Adrenal gland (tissue), 12 donors: ENCODE results near the gene ROR1. TPM values are rescaled to one million over a fixed set of nuclear protein-coding genes. Genes with fewer than 3 reads are reported as not detected.

Source experiments
- DNase-seq, 7 donors: peaks; one replicate each; pipeline ENCODE4 v3.0.0-alpha.2; 2019 to 2020
- H3K27ac ChIP-seq, 5 donors: fragments of 200-600 bp; sonication (generic) in 4 of 5; 1 replicate in 3 of 5; 2 replicates in 2 of 5; pipeline versions ENCODE4 v1.5.1 to v1.8.0; 2016 to 2020; ENCODE audit warnings: mild to moderate bottlenecking in 1 of 5
- H3K27me3 ChIP-seq: fragments of 200-600 bp; 2 replicates; pipeline ENCODE4 v1.8.0; 2021
- H3K36me3 ChIP-seq, 2 donors: fragments of 200-600 bp; replicated peaks in 1 of 2; 1 replicate in 1 of 2; 2 replicates in 1 of 2; pipeline versions ENCODE4 v1.5.1 to v1.8.0; 2018 to 2022
- H3K4me1 ChIP-seq, 2 donors: fragments of 200-600 bp; replicated peaks in 1 of 2; 1 replicate in 1 of 2; 2 replicates in 1 of 2; pipeline versions ENCODE4 v1.5.1 to v1.8.0; 2018 to 2021
- H3K4me3 ChIP-seq, 4 donors: fragments of 200-600 bp; sonication (generic) in 3 of 4; one replicate each; pipeline ENCODE4 v1.5.1; 2016 to 2018
- H3K9me3 ChIP-seq, 3 donors: fragments of 200-600 bp; sonication (generic) in 1 of 3; replicated peaks in 1 of 3; 1 replicate in 2 of 3; 2 replicates in 1 of 3; pipeline versions ENCODE4 v1.5.1 to v1.8.0; 2016 to 2021
- POLR2A ChIP-seq, 2 donors: fragments of 450-650 bp; IDR thresholded peaks; one replicate each; pipeline ENCODE4 v1.6.1; 2017; ENCODE audit warnings: antibody characterized with exemption in 2 of 2, mild to moderate bottlenecking in 2 of 2, moderate library complexity in 1 of 2
- WGBS, 4 donors: extraction: QIAGEN DNeasy Blood & Tissue Kit in 2 of 4; methylation state at CpG; one replicate each; pipeline versions ENCODE4 v1.1.5 to v1.1.7; 2013 to 2017; 5-methylcytosine and 5-hydroxymethylcytosine counted together
- intact Hi-C, 2 donors: fragments of 100-400 bp; cut with DNase I; formaldehyde crosslinking; loops; one replicate each; pipeline versions ENCODE4 v1.14.1 to v1.15.0; 2022 to 2023
- polyA plus RNA-seq, 3 donors: library from polyadenylated mRNA; stranded (reverse); fragments of 200-250 nt in 2 of 3; fragments of 350-450 nt in 1 of 3; fragmentation: Illumina TruSeq in 1 of 3; extraction: RNeasy Lipid Tissue Mini Kit (QIAGEN cat#74804) in 1 of 3; gene quantifications; one replicate each; pipeline ENCODE4 v1.2.3, GENCODE V29; 2013 to 2014
- total RNA-seq, 9 donors: library from RNA; depleted of rRNA in 4 of 9; stranded (reverse); fragments of >200 nt in 4 of 9; fragments of 120-200 nt in 1 of 9; fragmentation: NEBNext Ultra II Directional in 1 of 9; extraction: Animal tissue kit (Norgen Biotek cat#: 25700) in 1 of 9; gene quantifications; one replicate each; pipeline versions ENCODE4 v1.1.0 to v1.2.4, GENCODE V29; 2013 to 2023
- TF ChIP-seq, protein P1 (sequence below), 6 experiments: fragments of 450-650 bp in 4 of 6; fragments of 200-600 bp in 2 of 6; sonication (generic) in 1 of 6; IDR thresholded peaks; 1 replicate in 5 of 6; 2 replicates in 1 of 6; pipeline versions ENCODE4 v1.5.1 to v1.8.0; 2016 to 2021; ENCODE audit warnings: antibody characterized with exemption in 6 of 6, mild to moderate bottlenecking in 2 of 6, moderate library complexity in 1 of 6
- donor health status: healthy with polysubstance abuse.
- donor health status: Bipolar disorder and iron deficiency.
- donor health status: DM: yes; HTN: yes; CAD: no.
- donor health status: DM: no; HTN: no; CAD: no.
- donor health status: DM: no; HTN: no; CAD: no.
- donor health status: DM: yes; HTN: yes; CAD: no.

The ROR1 gene
- total and polyA plus RNA-seq, 12 donors, result 0.54 to 4.6 (median 2.6) TPM

DNA sequence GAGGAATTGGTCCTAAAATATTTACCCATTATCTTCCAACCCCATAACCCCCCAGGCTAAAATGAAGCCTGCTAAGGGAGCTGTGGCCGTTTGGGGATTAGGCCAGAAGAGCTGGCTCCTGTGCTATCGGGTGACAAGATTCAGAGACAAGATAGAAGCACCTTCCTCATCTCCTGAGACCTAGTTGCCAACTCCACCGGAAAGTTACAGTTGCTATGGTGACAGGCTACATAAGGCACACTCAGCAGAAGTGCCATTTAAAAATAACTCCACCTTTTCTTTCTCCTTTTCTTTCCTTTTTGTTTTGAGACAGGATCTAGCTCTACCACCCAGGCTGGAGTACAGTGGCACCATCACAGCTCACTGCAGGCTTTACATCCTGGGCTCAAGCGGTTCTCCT is 43.6 kb upstream of the ROR1 start:
- H3K4me1 ChIP-seq, result no peaks in the 10 kb centered on the region
- intact Hi-C loops, result no loop called here
- no peaks in the 10 kb centered on the region for H3K9me3 ChIP-seq
- no peak overlapping the region for H3K27ac ChIP-seq
- DNase-seq, result no peak
- no peak overlapping the region for H3K4me3 ChIP-seq
- TF ChIP-seq, protein P1, sequence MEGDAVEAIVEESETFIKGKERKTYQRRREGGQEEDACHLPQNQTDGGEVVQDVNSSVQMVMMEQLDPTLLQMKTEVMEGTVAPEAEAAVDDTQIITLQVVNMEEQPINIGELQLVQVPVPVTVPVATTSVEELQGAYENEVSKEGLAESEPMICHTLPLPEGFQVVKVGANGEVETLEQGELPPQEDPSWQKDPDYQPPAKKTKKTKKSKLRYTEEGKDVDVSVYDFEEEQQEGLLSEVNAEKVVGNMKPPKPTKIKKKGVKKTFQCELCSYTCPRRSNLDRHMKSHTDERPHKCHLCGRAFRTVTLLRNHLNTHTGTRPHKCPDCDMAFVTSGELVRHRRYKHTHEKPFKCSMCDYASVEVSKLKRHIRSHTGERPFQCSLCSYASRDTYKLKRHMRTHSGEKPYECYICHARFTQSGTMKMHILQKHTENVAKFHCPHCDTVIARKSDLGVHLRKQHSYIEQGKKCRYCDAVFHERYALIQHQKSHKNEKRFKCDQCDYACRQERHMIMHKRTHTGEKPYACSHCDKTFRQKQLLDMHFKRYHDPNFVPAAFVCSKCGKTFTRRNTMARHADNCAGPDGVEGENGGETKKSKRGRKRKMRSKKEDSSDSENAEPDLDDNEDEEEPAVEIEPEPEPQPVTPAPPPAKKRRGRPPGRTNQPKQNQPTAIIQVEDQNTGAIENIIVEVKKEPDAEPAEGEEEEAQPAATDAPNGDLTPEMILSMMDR (IDR thresholded peaks at IDR 0.05), result no peak
- TF ChIP-seq POLR2A (IDR thresholded peaks at IDR 0.05), result no peak
- no peaks in the 10 kb centered on the region for H3K36me3 ChIP-seq
- no peaks in the 10 kb centered on the region for H3K27me3 ChIP-seq
- 59 to 71% (median 66%) methylated on average over 4 of the region's 4 CpGs for WGBS, 4 donors

DNA sequence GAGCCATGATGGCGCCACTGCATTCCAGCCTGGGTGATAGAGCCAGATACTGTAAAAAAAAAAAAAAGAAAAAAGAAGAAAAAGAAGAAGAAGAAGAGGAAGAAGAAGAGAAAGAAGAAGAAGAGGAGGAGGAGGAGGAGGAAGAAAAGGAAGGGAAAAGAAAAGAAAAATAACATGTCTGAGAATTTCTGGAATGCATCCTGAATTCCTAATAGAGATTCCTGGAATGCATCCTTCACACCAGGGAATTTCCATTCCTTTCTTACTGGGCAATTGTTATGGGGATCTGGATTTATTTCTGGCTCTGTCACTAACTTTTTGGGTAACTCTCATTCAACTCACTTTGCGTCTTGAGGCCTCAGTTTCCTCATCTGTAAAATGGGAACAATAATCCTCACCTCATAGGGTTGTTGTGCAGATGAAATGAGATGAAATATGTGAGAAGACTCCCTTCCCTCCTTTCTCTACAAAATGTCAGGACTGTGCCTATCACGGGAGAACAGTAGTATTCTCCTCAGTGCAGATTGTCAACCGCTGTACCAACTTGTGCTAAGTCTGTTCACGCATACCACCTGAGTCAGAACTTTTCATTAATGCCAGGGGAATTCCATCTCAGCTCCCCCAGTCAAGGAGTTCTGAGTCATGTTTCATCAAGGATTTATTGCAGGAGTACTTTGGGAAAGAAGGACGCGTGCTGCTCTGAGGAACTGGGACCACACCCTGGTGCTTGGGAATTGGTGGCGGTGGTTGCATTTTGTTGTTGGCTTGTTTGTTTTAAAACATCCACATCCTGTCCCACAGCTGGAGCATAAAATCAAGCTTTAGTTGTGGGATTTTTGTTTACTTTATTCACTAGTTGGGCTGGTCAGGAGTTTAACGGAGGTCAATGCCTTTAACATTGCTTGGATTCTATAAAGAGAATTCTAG is 42.4 kb upstream of the ROR1 start:
- H3K27ac ChIP-seq, result no peak overlapping the region
- no peaks in the 10 kb centered on the region for H3K9me3 ChIP-seq
- H3K4me1 ChIP-seq, result no peaks in the 10 kb centered on the region
- H3K36me3 ChIP-seq, result no peaks in the 10 kb centered on the region
- H3K27me3 ChIP-seq, result no peaks in the 10 kb centered on the region
- 50 to 56% (median 54%) methylated on average over 9 of the region's 9 CpGs for WGBS, 4 donors
- no peak for TF ChIP-seq POLR2A (IDR thresholded peaks at IDR 0.05)
- TF ChIP-seq, protein P1 (IDR thresholded peaks at IDR 0.05), result no peak
- peak in 5 of 7 donors; percentile 4 to 26 (median 23) for DNase-seq
- intact Hi-C loops, result no loop called here
- no peak overlapping the region for H3K4me3 ChIP-seq

DNA sequence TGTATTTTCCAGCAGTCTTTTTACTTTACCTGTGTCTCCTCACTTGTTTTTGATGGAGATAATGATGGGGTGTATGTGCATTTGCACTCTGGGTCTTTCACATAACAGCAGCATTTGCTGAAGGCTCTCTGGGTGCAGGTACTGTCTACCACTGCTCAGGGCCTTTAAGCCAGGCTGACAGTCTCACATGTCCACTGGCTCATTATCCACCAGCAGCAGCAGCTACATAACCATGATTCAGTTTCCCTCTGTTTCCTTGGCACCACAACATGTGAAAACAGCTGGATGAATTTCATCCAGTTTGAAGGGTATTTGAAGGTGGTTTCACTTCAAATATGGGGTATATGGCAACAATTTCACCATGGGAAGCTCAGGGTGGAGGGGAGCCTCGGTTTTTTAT is 41.2 kb upstream of the ROR1 start:
- intact Hi-C loops, result no loop called here
- Histone ChIP-seq H3K4me3 (no peak overlapping the region), H3K27ac (no peak overlapping the region), H3K9me3 (peaks cover 0 to 7% (median 0%) of the 10 kb centered on the region in 3 donors), H3K36me3 (no peaks in the 10 kb centered on the region), H3K27me3 (no peaks in the 10 kb centered on the region), H3K4me1 (no peaks in the 10 kb centered on the region)
- WGBS, 4 donors, result 80 to 100% (median 95%) methylated on average over 1 of the region's 1 CpG
- no peak for DNase-seq
- no peak for TF ChIP-seq POLR2A (IDR thresholded peaks at IDR 0.05)
- TF ChIP-seq, protein P1 (IDR thresholded peaks at IDR 0.05), result no peak

DNA sequence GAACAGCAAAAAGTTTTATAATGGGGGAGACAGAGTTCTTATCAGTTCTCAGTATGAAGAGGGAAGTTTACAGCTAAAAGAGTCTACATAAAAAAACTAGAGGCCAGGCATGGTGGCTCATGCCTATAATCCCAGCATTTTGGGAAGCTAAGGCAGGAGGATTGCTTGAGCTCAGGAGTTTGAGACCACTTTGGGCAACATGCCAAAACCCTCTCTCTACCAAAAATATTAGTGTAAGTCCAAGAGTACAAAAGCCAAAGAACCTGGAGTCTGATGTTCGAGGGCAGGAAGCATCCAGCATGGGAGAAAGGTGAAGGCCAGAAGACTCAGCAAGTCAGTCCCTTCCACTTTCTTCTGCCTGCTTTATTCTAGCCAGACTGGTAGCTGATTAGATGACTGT is 35.0 kb upstream of the ROR1 start:
- WGBS, 4 donors, result 43 to 63% (median 57%) methylated on average over 1 of the region's 1 CpG
- intact Hi-C loops, result no loop called here
- TF ChIP-seq POLR2A (IDR thresholded peaks at IDR 0.05), result no peak
- TF ChIP-seq, protein P1 (IDR thresholded peaks at IDR 0.05), result no peak
- Histone ChIP-seq H3K9me3 (peaks cover 0 to 7% (median 0%) of the 10 kb centered on the region in 3 donors), H3K36me3 (no peaks in the 10 kb centered on the region), H3K27ac (no peak overlapping the region), H3K4me3 (no peak overlapping the region), H3K27me3 (no peaks in the 10 kb centered on the region), H3K4me1 (no peaks in the 10 kb centered on the region)
- DNase-seq, result no peak
